Spinal cord (tissue), 10 donors: ENCODE data around the gene NUDCD3. TPM values are rescaled to one million over a fixed set of nuclear protein-coding genes. Genes with fewer than 3 reads are reported as not detected.

Source experiments
- DNase-seq, 6 donors: peaks; one replicate each; pipeline versions ENCODE4 v3.0.0 to v3.0.0-alpha.2; 2013 to 2015; ENCODE audit warnings: low spot score in 6 of 6, low read depth in 4 of 6
- H3K27ac ChIP-seq: one replicate; pipeline ENCODE4 v1.5.1; 2013; ENCODE audit warnings: low read depth, low read length, control low read depth
- H3K27me3 ChIP-seq: one replicate; pipeline ENCODE4 v1.6.1; 2013; ENCODE audit warnings: low read length; ENCODE audit not compliant: control insufficient read depth, insufficient read depth
- H3K36me3 ChIP-seq: one replicate; pipeline ENCODE4 v1.6.1; 2013; ENCODE audit warnings: low read length; ENCODE audit not compliant: control insufficient read depth, insufficient read depth
- H3K4me1 ChIP-seq: one replicate; pipeline ENCODE4 v1.6.1; 2013; ENCODE audit warnings: low read length; ENCODE audit not compliant: control insufficient read depth, insufficient read depth
- H3K4me3 ChIP-seq: one replicate; pipeline ENCODE4 v1.5.1; 2013; ENCODE audit warnings: low read depth, low read length, control low read depth
- H3K9me3 ChIP-seq: one replicate; pipeline ENCODE4 v1.6.1; 2013; ENCODE audit warnings: low read length; ENCODE audit not compliant: control insufficient read depth, insufficient read depth
- WGBS: methylation state at CpG from one replicate; pipeline ENCODE4 v1.1.5; 2013; ENCODE audit warnings: missing lambda C conversion rate; ENCODE audit not compliant: insufficient coverage; 5-methylcytosine and 5-hydroxymethylcytosine counted together
- polyA plus RNA-seq, 2 donors: library from polyadenylated mRNA; unstranded; fragments of 120-200 nt; gene quantifications; one replicate each; pipeline ENCODE4 v1.2.1, GENCODE V29; 2013; ENCODE audit not compliant: insufficient read length in 2 of 2
- total RNA-seq, 2 donors: library from RNA; depleted of rRNA in 1 of 2; stranded (reverse); fragments of 120-200 nt in 1 of 2; fragments of >200 nt in 1 of 2; gene quantifications; one replicate each; pipeline versions ENCODE4 v1.2.3 to v1.2.4, GENCODE V29; 2013 to 2014
- donor health status: healthy.

Gene NUDCD3
- total and polyA plus RNA-seq, 4 donors = 82.6 to 153 (median 124) TPM

DNA sequence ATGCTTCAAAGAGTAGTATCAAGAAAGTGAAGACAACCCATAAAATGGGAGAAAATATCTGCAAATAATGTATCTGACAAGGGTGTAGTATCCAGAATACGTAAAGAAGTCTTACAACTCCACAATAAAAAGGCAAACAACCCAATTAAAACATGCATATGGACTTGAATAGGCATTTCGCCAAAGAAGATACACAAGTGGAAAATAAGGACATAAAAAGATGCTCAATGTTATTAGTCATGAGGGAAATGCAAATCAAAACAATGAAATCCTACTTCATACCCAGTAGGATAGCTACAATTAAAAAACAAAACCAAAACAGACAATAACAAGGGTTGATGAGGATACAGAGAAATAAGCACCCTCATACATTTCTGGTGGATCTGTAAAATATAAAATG, 79.2 kb downstream of the NUDCD3 start:
- H3K27ac ChIP-seq = no peak overlapping the region
- WGBS = no CpG with 5 or more reads among the region's 2 CpGs
- no peaks in the 10 kb centered on the region for H3K27me3 ChIP-seq
- no peak overlapping the region for H3K4me3 ChIP-seq
- no peak for DNase-seq
- no peaks in the 10 kb centered on the region for H3K9me3 ChIP-seq
- no peaks in the 10 kb centered on the region for H3K36me3 ChIP-seq
- H3K4me1 ChIP-seq = peaks cover 5% of the 10 kb centered on the region

DNA sequence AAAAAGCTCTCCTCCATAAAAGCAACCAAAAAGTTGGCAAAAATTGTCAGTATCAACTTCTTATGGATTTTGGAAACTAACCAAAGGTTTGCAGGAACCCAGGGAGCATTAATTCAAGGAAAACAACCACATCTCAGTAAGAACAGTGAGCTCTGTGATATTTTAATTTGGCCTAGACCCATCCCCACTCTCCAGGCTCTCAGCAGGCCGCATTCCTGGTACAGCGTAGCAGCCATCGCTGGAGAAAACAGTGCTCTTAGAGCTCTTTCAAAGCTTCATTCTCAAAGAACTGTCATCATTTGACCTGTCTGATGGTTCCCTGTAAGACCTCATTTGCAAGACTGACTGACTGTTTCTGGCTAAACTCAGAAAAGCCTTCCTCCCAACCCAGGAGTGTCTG, 81.9 kb downstream of the NUDCD3 start:
- peak overlapping the region; percentile 31 for H3K27ac ChIP-seq
- H3K4me1 ChIP-seq = peaks cover 5% of the 10 kb centered on the region
- 12% methylated on average over 3 of the region's 3 CpGs for WGBS
- peaks cover 2% of the 10 kb centered on the region for H3K36me3 ChIP-seq
- no peaks in the 10 kb centered on the region for H3K27me3 ChIP-seq
- DNase-seq = peak in 2 of 6 donors; percentile 22 to 66
- no peaks in the 10 kb centered on the region for H3K9me3 ChIP-seq
- H3K4me3 ChIP-seq = no peak overlapping the region

DNA sequence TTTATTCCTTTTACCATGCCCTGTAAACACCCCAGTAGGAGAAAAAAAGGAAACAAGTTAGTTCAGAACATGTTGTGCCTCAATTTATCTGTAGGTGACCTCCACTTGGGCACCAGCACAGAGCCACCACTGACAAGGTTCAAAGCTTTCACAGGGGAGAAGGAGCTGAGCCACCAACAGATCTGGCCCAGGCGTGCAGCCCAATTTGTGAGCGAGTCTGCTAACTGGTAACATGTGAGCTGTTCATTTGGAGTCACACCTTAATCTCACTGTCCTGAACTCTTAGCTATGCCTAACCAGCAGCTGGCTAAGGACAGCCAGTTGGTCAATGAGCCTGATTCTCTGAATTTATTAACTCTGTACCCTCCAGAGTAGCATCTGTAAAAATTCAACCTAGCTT, 86.7 kb downstream of the NUDCD3 start:
- H3K36me3 ChIP-seq = peaks cover 19% of the 10 kb centered on the region
- no peak overlapping the region for H3K4me3 ChIP-seq
- H3K27me3 ChIP-seq = no peaks in the 10 kb centered on the region
- H3K4me1 ChIP-seq = peaks cover 6% of the 10 kb centered on the region
- WGBS = 96% methylated on average over 2 of the region's 2 CpGs
- H3K9me3 ChIP-seq = no peaks in the 10 kb centered on the region
- no peak overlapping the region for H3K27ac ChIP-seq
- no peak for DNase-seq

DNA sequence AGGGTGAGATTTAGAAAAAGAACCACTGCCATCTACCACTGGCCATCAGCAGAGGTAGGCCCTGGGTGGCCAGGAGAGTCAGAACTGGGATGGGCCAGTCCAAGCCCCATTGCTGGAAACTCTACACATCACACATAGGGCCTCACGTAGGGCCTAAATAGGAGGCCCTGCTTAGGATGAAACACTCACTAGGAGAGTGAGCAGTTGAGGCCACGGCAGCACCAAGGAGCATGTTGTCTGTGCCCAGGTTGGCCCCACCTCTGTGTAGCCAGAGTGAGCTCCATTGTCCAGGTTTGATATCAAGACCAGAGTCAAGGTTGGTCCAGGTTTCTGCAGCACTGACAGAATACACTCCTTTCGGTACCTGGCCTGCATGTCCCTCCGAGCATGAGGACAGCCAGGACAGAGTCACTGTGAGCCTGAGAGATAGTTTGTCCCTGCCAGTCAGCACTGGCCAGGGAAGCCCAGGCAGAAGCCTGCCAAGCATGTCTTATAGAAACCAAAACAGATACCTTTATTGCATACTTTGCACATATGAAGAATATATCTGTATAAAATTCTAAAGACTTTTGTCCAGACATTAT, 87.2 kb downstream of the NUDCD3 start:
- no peaks in the 10 kb centered on the region for H3K9me3 ChIP-seq
- H3K36me3 ChIP-seq = peaks cover 21% of the 10 kb centered on the region
- H3K27me3 ChIP-seq = no peaks in the 10 kb centered on the region
- peaks cover 3% of the 10 kb centered on the region for H3K4me1 ChIP-seq
- 100% methylated on average over 3 of the region's 4 CpGs for WGBS
- no peak overlapping the region for H3K4me3 ChIP-seq
- DNase-seq = no peak
- no peak overlapping the region for H3K27ac ChIP-seq

DNA sequence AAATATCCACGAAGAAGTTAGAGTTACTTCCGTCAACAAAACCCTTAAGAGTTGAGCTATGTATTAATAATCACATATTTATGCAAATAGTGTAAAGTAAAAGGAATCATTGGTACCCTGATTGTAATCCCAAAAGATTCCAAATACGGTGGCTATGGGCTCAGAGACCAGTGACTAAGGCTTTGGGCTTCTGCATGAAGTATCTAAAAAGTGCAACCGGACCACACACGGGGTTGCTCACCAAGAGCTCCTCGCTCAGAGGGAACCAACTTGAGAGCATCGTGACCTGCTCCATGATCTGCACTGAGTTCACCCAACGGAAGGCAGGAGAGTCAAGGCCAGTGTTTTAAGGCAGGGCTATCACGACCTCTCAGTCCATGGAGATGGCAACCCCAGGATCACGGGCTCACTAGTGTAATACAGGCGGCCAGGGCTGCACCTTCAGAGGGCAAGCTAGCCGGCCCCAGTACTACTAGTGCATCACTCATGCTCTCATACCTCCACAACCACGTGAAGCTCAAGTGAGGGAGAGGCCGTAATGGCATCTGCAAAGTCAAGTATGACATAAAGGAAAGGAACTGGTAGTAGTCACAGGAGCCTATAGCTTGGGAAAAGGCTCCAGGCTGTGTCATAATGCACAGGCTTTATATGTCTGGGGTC, 87.9 kb downstream of the NUDCD3 start:
- Histone ChIP-seq H3K27ac (no peak overlapping the region), H3K27me3 (no peaks in the 10 kb centered on the region), H3K9me3 (no peaks in the 10 kb centered on the region), H3K4me3 (no peak overlapping the region), H3K4me1 (peaks cover 3% of the 10 kb centered on the region), H3K36me3 (peaks cover 21% of the 10 kb centered on the region)
- no peak for DNase-seq
- 96% methylated on average over 10 of the region's 14 CpGs for WGBS

DNA sequence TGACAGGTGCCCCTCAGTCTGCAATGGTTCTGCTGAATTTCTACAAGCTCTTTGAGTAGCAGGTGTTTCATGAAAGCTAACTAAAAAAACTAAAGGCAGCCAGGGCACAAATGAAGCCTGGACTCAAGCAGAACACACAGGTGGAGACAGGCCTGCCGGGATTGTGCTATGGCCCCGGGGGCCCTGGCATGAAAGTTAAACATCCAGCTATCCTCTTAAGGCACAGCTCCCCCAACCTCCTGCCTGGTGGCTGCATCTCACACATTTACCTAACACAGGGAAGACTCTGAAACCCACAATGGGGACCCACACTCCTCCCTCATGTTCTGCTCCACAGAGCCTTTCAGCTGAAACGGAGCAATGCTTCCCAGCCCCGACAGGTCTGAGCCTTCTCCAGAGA, 88.8 kb downstream of the NUDCD3 start:
- Histone ChIP-seq H3K4me3 (no peak overlapping the region), H3K9me3 (no peaks in the 10 kb centered on the region), H3K27me3 (no peaks in the 10 kb centered on the region), H3K36me3 (peaks cover 21% of the 10 kb centered on the region), H3K27ac (no peak overlapping the region), H3K4me1 (peaks cover 6% of the 10 kb centered on the region)
- no peak for DNase-seq
- WGBS = 92% methylated on average over 4 of the region's 4 CpGs

DNA sequence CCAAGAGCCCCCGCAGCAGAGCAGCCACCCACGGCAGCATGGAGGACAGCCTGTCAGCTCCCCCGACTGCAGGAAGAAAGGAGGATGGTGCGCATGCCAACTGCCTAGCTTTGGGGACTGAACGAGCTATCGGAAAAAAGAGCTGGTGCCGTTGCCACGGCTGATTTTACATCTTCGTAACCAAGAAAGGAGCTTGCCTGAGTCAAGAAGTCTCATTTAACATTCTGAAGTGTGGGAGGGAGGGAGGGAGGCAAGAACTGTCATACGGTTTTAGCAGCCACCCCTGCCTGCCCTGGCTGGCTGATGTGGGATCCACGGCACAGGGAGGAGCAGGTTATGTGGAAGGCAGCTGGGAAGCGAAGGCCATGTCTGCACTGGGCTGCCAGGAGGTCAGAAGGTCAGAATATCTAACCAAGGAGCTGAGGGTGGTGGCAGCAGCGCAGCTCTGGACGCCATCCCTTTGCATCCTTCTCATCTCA, 90.4 kb downstream of the NUDCD3 start:
- Histone ChIP-seq H3K4me3 (no peak overlapping the region), H3K27me3 (no peaks in the 10 kb centered on the region), H3K36me3 (peaks cover 21% of the 10 kb centered on the region), H3K4me1 (peaks cover 6% of the 10 kb centered on the region), H3K9me3 (no peaks in the 10 kb centered on the region), H3K27ac (no peak overlapping the region)
- WGBS = 61% methylated on average over 10 of the region's 14 CpGs
- DNase-seq = no peak

DNA sequence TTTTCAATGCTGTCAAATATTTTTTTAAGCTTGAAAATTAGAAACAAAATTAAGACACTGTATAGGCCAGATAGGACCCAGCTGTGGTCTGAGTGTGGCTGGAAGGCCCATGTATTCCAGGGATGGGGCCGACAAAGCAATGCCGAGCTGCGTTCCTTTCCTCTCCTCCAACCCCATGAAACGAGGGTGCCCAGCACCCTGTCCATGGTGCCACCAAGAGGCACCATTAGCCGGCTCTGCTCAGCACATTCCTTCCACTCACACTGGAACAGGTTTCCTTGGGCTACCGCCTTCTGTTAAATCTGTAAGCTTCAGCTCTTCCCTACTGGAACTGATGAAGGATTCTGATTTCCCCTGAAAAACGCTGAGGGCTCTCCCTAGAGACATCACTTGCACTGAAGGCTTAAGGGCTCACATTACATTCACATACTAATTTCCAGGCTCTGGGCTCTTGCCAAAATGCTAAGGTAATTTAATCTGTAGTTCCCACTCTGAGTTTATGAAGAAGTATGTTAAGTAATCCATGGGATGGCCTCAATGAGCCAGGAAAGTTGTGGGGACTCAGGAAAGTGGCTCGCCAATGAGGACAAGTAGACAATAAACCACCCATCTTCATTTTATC, 91.4 kb downstream of the NUDCD3 start:
- Histone ChIP-seq H3K27ac (no peak overlapping the region), H3K4me3 (no peak overlapping the region)
- 92% methylated on average over 6 of the region's 8 CpGs for WGBS

DNA sequence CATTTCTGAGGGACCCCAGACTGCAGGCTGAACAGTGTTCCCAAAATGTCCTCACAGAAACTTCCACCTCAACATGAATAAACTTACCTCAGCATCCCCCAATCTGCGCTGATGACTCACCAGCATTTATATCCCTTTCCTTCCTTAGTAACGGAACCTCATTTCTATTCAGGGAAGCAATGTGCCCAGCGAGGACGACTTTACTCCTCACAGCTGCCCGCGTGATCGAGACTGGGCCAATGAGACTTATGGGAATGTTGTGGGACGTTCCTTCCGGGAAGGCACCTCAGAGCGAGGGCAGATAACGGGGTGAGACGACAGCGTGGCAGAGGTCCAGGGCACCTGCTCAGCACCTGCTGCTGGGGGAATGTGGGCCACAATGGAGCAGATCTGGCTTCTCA, 91.9 kb downstream of the NUDCD3 start:
- 83% methylated on average over 13 of the region's 13 CpGs for WGBS
- H3K36me3 ChIP-seq = peaks cover 24% of the 10 kb centered on the region

More for the DNA sequence above, 91.4 kb downstream of the NUDCD3 start:
- H3K27me3 ChIP-seq = no peaks in the 10 kb centered on the region
- H3K36me3 ChIP-seq = peaks cover 21% of the 10 kb centered on the region
- DNase-seq = peak in 1 of 6 donors; percentile 30
- no peaks in the 10 kb centered on the region for H3K9me3 ChIP-seq
- peaks cover 6% of the 10 kb centered on the region for H3K4me1 ChIP-seq

More for the DNA sequence above, 91.9 kb downstream of the NUDCD3 start:
- Histone ChIP-seq H3K27ac (no peak overlapping the region), H3K4me3 (no peak overlapping the region), H3K4me1 (peaks cover 6% of the 10 kb centered on the region), H3K27me3 (no peaks in the 10 kb centered on the region), H3K9me3 (no peaks in the 10 kb centered on the region)
- peak in 1 of 6 donors; percentile 12 for DNase-seq
